Effector memory CD4-positive, alpha-beta T cell (primary cell): Measurements from ENCODE around the gene PGAM1.
"Not testable (repeated sequence)": the region's sequence is repeated elsewhere in the genome, so short reads cannot be mapped to it uniquely, and the experiment has no call there.

ENCODE experiments used
- DNase-seq, 3 donors: peaks; one replicate each; pipeline ENCODE4 v3.0.0-alpha.2; 2020
- H3K27ac ChIP-seq: 2 replicates; pipeline ENCODE4 v1.7.0; 2013; ENCODE audit warnings: mild to moderate bottlenecking, low read length, moderate library complexity; ENCODE audit not compliant: insufficient read depth, poor library complexity, severe bottlenecking
- H3K27me3 ChIP-seq: replicated peaks from 2 replicates; pipeline ENCODE4 v1.7.0; 2013; ENCODE audit warnings: mild to moderate bottlenecking, low read length; ENCODE audit not compliant: insufficient read depth, control insufficient read depth, poor library complexity, severe bottlenecking
- H3K36me3 ChIP-seq: 2 replicates; pipeline ENCODE4 v1.7.0; 2013; ENCODE audit warnings: mild to moderate bottlenecking, low read length, moderate library complexity; ENCODE audit not compliant: control insufficient read depth, insufficient read depth
- H3K4me1 ChIP-seq: 2 replicates; pipeline ENCODE4 v1.7.0; 2013; ENCODE audit warnings: low read length, mild to moderate bottlenecking; ENCODE audit not compliant: control insufficient read depth, insufficient read depth, poor library complexity, severe bottlenecking
- H3K4me3 ChIP-seq: 2 replicates; pipeline ENCODE4 v1.7.0; 2013; ENCODE audit warnings: low read length, low read depth, mild to moderate bottlenecking; ENCODE audit not compliant: insufficient read depth, poor library complexity, severe bottlenecking
- H3K9me3 ChIP-seq: 2 replicates; pipeline ENCODE4 v1.7.0; 2013; ENCODE audit warnings: mild to moderate bottlenecking, low read length, moderate library complexity; ENCODE audit not compliant: control insufficient read depth

PGAM1 gene

DNA sequence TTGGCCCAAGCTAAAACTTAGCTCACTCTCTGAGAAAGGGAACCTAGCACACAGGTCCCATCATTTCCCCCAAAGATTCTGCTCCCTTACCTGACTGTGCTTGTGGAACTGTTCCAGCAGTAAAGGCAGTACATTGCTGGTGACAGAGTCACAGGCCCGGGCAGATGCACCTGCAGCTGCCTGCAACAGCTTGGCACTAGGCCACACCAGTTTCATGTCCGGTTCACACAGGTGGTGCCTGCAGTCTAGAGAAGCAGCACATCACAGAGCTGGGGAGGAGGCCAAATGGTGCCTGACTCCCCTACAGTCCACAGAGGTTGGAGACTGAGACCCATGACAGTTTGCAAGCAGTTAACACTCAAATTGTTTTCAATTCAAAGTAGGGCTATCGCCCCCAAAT lies 42.2 kb downstream of the PGAM1 start:
- peaks cover 85% of the 10 kb centered on the region for H3K36me3 ChIP-seq
- H3K4me3 ChIP-seq: no peak overlapping the region
- no peak for DNase-seq

DNA sequence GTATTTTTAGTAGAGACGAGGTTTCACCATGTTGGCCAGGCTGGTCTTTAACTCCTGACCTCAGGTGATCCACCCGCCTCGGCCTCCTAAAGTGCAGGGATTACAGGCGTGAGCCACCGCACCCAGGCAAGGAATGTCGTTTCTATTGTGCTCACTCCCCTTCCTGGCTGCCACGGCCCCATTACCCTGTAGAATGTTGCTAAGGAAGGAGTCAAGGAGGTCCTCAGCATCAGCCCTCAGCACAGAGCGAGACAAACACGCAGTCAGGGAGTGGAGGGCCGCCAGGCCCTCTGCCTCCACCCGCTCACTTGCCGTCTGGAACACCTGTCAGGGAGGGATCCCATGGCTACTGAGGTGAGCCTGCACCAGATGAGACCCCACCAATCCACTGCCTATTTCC lies 42.8 kb downstream of the PGAM1 start:
- not testable (repeated sequence) for H3K4me1 ChIP-seq, H3K27ac ChIP-seq, H3K27me3 ChIP-seq, H3K4me3 ChIP-seq, DNase-seq, H3K9me3 ChIP-seq
- peaks cover 85% of the 10 kb centered on the region for H3K36me3 ChIP-seq

More for the DNA sequence above, 42.2 kb downstream of the PGAM1 start:
- Histone ChIP-seq H3K27me3 (no peaks in the 10 kb centered on the region), H3K27ac (no peak overlapping the region), H3K9me3 (no peaks in the 10 kb centered on the region), H3K4me1 (no peaks in the 10 kb centered on the region)

DNA sequence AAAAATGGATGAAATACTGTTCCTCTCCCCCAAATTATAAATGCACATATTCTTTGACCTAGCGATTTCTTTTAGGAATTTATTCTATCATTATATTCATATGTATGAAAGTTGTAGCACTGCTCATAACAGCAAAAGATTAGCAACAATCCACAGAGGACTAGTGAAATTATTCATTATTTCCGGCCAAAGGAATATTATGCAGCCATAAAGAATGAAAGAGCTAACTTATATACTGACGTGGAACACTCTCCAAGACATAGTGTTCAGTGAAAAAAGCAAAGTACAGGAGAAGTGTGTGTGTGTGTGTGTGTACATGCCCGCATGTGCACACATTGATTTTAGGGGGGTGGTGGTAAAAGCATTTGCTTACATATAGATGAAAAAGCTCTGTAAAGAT lies 48.9 kb downstream of the PGAM1 start:
- H3K36me3 ChIP-seq: peaks cover 84% of the 10 kb centered on the region
- no peaks in the 10 kb centered on the region for H3K9me3 ChIP-seq
- no peak overlapping the region for H3K27ac ChIP-seq

DNA sequence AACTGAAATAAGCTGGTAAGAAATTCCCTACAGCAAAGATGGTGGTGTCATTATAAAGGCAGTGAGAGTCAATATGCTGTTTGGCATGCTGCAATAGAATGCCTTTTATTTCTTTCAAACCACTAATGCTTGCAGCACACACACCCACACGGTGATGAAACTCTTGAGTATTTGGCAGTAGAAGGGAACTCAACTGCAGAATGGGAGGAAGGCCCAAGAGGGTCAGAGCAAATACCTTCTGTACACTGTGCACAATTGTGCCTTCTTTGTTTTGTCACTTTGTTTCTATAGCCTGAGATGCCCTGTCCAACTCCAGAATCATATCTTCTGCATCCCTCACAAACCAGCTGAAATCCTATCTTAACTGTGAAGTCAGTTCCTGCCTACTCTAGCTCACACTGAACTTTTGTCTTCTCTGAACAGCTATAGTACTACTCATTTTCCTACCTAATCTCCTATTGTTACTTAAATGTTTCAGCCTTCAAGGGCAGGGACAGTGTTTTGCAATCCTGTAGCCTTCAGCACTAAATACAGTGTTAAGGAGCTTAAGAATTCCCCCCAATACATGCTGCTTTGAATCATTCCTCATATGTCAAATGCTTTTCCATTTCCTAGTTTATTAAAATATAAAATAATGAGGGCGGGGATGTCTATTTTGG lies 50.1 kb downstream of the PGAM1 start:
- Histone ChIP-seq H3K27ac (no peak overlapping the region), H3K36me3 (peaks cover 85% of the 10 kb centered on the region), H3K4me3 (no peak overlapping the region), H3K4me1 (no peaks in the 10 kb centered on the region), H3K27me3 (no peaks in the 10 kb centered on the region), H3K9me3 (no peaks in the 10 kb centered on the region)
- no peak for DNase-seq

More for the DNA sequence above, 48.9 kb downstream of the PGAM1 start:
- Histone ChIP-seq H3K4me1 (no peaks in the 10 kb centered on the region), H3K4me3 (no peak overlapping the region), H3K27me3 (no peaks in the 10 kb centered on the region)
- DNase-seq: no peak

DNA sequence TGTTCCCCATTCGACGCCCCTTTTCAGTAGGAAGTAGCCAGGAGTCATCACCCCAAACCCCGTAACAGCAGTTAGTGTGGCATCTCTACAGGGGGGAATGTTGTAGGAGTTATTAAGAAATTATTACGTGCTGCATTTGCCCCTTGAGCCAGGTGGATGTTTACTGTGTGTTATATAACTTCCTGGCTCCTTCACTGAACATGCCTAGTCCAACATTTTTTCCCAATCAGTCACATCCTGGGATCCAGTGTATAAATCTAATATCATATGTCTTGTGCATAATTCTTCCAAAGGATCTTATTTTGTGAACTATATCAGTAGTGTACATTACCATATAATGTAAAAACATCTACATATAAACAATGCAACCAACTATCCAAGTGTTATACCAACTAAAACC lies 53.4 kb downstream of the PGAM1 start:
- not testable (repeated sequence) for H3K27ac ChIP-seq, H3K4me1 ChIP-seq, H3K27me3 ChIP-seq, H3K9me3 ChIP-seq, DNase-seq, H3K4me3 ChIP-seq
- peaks cover 64% of the 10 kb centered on the region for H3K36me3 ChIP-seq

DNA sequence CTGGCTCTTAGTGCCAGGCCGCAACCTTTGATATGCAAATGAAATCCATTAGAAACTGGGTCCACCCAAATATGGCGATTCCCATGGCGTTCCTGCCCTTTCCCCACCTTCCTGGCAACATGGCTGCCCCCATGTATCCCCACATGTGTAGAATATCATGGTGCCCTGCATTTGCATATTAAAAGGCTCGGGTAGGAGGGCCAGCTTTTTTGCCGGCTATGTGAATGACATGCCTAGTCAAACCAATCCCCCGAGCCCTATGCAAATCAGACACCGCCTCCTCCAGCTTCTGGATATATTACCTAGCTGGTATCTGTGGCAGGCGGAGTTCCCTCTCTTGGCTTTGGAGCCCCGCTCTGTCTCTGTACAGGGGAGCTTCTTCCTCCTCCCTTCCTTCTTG lies 53.9 kb downstream of the PGAM1 start:
- Histone ChIP-seq H3K27ac (no peak overlapping the region), H3K4me1 (no peaks in the 10 kb centered on the region), H3K36me3 (peaks cover 58% of the 10 kb centered on the region), H3K27me3 (no peaks in the 10 kb centered on the region), H3K9me3 (no peaks in the 10 kb centered on the region), H3K4me3 (no peak overlapping the region)
- no peak for DNase-seq

- H3K27me3 ChIP-seq: no peaks in the 10 kb centered on the region
- peaks cover 53% of the 10 kb centered on the region for H3K36me3 ChIP-seq
- no peaks in the 10 kb centered on the region for H3K9me3 ChIP-seq
- H3K4me3 ChIP-seq: no peak overlapping the region
- DNase-seq: no peak
- no peaks in the 10 kb centered on the region for H3K4me1 ChIP-seq
- H3K27ac ChIP-seq: no peak overlapping the region
Observed at GRCh38 chr10:97481071-97481470, 55.1 kb downstream of the PGAM1 start.

GRCh38 chr10:97482381-97482780 lies 56.4 kb downstream of the PGAM1 start:
- no peaks in the 10 kb centered on the region for H3K4me1 ChIP-seq
- H3K27me3 ChIP-seq: no peaks in the 10 kb centered on the region
- H3K4me3 ChIP-seq: no peak overlapping the region
- no peak for DNase-seq
- H3K36me3 ChIP-seq: peaks cover 40% of the 10 kb centered on the region
- H3K27ac ChIP-seq: no peak overlapping the region
- H3K9me3 ChIP-seq: no peaks in the 10 kb centered on the region
